Psoas muscle (tissue), 8 donors: ENCODE measurements around the gene PFDN2. TPM values are rescaled to one million over a fixed set of nuclear protein-coding genes. Genes with fewer than 3 reads are reported as not detected.
A peak's percentile ranks its signal among the peaks of the same experiment; 100 is the strongest.

ENCODE experiments used
- ATAC-seq, 4 donors: fragments of 200-7000 bp; cut with Tn5 transposase; one replicate each; pipeline ENCODE4 v1.9.1; 2020; ENCODE audit warnings: moderate library complexity in 3 of 4, mild to moderate bottlenecking in 2 of 4
- DNase-seq, 2 donors: peaks; one replicate each; pipeline ENCODE4 v3.0.0-alpha.2; 2020
- H3K27ac ChIP-seq: fragments of 200-600 bp; one replicate; pipeline ENCODE4 v1.8.0; 2022
- H3K27me3 ChIP-seq, 3 donors: fragments of 200-600 bp in 1 of 3; one replicate each; pipeline versions ENCODE4 v1.6.1 to v1.8.0; 2013 to 2022; ENCODE audit warnings: low read length in 2 of 3, mild to moderate bottlenecking in 2 of 3, moderate library complexity in 1 of 3; ENCODE audit not compliant: insufficient read depth in 3 of 3
- H3K36me3 ChIP-seq, 2 donors: fragments of 200-600 bp in 1 of 2; one replicate each; pipeline versions ENCODE4 v1.6.1 to v1.8.0; 2013 to 2022; ENCODE audit warnings: low read depth in 1 of 2, mild to moderate bottlenecking in 1 of 2, moderate library complexity in 1 of 2; ENCODE audit not compliant: insufficient read depth in 1 of 2
- H3K4me1 ChIP-seq: fragments of 200-600 bp; one replicate; pipeline ENCODE4 v1.8.0; 2022
- H3K4me3 ChIP-seq: fragments of 200-600 bp; one replicate; pipeline ENCODE4 v1.8.0; 2022; ENCODE audit warnings: mild to moderate bottlenecking
- H3K9me3 ChIP-seq: fragments of 200-600 bp; one replicate; pipeline ENCODE4 v1.8.0; 2022
- WGBS, 3 donors: extraction: QIAGEN DNeasy Blood & Tissue Kit; methylation state at CpG; one replicate each; pipeline versions ENCODE4 v1.1.6 to v1.1.7; 2013; 5-methylcytosine and 5-hydroxymethylcytosine counted together
- intact Hi-C, 2 donors: fragments of 100-400 bp; cut with DNase I; formaldehyde crosslinking; loops; one replicate each; pipeline versions ENCODE4 v1.11.0 to v1.14.2; 2022
- polyA plus RNA-seq, 3 donors: library from polyadenylated mRNA; stranded (reverse); fragments of 200-250 nt; gene quantifications; one replicate each; pipeline ENCODE4 v1.2.3, GENCODE V29; 2013
- total RNA-seq, 4 donors: library from RNA; stranded (reverse); fragmentation: NEBNext Ultra II Directional in 2 of 4; extraction: Animal tissue kit (Norgen Biotek cat#: 25700) in 2 of 4; gene quantifications; one replicate each; pipeline versions ENCODE4 v1.2.1 to v1.2.4, GENCODE V29; 2021 to 2023
- TF ChIP-seq, protein P1 (sequence below): fragments of 200-600 bp; IDR thresholded peaks from one replicate; pipeline ENCODE4 v1.8.0; 2022; ENCODE audit warnings: antibody characterized with exemption
- donor health status: healthy with polysubstance abuse.
- donor health status: DM: no; HTN: no; CAD: no; lungs with moderate emphysema.
- donor health status: Bipolar disorder and iron deficiency.
- donor health status: healthy.
- donor health status: DM: yes; HTN: yes; CAD: no.
- donor health status: DM: no; HTN: no; CAD: no.
- donor health status: DM: no; HTN: no; CAD: no.
- donor health status: DM: yes; HTN: yes; CAD: no.

Gene PFDN2
- total and polyA plus RNA-seq, 7 donors, result 60.2 to 759 (median 144) TPM

DNA sequence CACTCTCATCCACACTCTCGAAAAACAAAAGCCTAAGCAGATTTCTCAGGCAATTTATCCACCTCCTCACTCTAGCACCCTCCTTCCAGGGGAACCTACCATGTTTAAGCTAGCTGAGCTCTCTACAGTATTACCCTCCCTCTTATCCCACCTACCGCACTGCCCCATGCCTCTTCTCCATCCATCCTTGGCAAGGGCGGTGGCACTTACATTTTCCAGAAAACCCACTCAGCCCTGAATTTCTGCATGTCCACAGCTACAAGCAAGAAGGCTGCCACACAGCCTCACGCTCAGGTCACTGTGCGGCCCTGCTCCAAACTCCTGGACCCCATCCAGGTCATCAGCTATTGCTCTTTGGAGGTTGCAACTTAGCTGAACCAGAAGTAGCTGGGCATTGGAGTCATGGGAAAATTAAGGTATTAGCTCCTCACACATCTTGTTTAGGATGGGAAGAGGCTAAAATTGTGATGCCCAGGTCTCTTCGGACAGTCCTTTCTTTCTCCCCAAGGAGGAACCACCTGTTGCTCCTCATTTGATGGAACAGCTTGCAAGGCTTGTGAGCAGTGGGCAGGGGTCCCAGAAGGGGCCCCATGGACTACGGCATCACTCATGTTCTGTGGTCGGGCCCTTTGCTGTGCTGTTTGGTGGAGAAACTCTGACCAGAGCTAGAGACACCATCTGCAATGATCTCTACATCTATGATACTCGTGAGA lies 18.6 kb downstream of the PFDN2 start:
- peaks cover 7% of the 10 kb centered on the region for H3K4me1 ChIP-seq
- DNase-seq (peak in 1 of 2 donors; percentile 42), ATAC-seq (peak in 1 of 4 donors; percentile 8)
- H3K36me3 ChIP-seq, result peaks cover 16 to 36% of the 10 kb centered on the region in 2 donors
- no peaks in the 10 kb centered on the region for H3K27me3 ChIP-seq
- WGBS, 3 donors, result 67 to 78% (median 69%) methylated on average over 9 of the region's 9 CpGs
- TF ChIP-seq, protein P1, sequence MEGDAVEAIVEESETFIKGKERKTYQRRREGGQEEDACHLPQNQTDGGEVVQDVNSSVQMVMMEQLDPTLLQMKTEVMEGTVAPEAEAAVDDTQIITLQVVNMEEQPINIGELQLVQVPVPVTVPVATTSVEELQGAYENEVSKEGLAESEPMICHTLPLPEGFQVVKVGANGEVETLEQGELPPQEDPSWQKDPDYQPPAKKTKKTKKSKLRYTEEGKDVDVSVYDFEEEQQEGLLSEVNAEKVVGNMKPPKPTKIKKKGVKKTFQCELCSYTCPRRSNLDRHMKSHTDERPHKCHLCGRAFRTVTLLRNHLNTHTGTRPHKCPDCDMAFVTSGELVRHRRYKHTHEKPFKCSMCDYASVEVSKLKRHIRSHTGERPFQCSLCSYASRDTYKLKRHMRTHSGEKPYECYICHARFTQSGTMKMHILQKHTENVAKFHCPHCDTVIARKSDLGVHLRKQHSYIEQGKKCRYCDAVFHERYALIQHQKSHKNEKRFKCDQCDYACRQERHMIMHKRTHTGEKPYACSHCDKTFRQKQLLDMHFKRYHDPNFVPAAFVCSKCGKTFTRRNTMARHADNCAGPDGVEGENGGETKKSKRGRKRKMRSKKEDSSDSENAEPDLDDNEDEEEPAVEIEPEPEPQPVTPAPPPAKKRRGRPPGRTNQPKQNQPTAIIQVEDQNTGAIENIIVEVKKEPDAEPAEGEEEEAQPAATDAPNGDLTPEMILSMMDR, result no peak
- peak overlapping the region; percentile 76 for H3K4me3 ChIP-seq
- intact Hi-C loops, result loop anchor here (5.0 to 10.0 kb wide), 3 partner anchors 57 to 374 kb away; no protein-coding TSS in a partner anchor
- H3K9me3 ChIP-seq, result no peaks in the 10 kb centered on the region
- no peak overlapping the region for H3K27ac ChIP-seq

DNA sequence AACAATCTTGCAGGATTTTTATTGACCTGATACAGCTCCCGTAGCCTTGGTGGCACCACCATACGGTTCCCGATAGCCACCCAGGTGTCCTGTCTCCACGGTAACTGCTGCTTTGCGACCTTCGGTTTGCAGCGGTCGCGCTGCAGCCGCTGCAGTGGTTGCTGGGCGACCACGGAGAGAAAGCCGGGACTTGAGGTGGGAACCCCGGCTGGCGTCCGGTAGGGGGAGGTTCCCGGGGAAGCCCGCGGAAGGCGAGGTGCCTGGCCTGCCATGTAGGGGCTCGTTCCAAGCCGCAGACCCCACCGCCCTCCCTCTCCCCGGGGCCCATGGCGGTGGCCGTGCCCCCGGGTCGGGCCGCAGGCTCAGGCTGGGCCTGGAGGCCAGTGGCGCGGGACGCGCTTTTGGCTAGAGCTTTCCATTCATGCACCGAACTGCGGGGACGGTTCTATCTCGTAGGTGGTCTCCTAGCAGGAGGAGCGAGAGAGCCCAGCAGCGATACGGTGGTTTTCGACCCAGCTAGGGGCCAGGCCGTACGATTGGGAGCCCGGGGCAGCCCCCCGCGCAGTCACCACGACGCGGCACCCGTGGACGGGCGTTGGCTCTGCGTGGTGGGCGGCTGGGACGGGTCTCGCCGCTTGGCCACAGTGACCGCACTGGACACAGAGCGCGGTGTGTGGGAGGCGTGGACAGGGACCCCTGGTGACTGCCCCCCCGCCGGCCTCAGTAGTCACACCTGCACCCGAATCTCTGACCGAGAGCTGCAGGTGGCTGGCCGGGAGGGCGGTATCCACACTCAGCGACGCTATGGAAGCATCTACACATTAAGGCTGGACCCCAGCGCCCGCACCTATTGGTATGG lies 19.4 kb downstream of the PFDN2 start, which contains the start of gene KLHDC9:
Gene KLHDC9 (plus strand): TSS at position 152 of the 859 bp plus-strand sequence. CDS start 175 bp downstream, at position 327.
- DNase-seq (peak; percentile 66 to 87), ATAC-seq (peak; percentile 76 to 91 (median 85))
- H3K27ac ChIP-seq, result peak within 1 kb of the TSS; percentile 58
- intact Hi-C loops, result loop anchor here (5.0 to 10.0 kb wide), 3 partner anchors 56 to 374 kb away; no protein-coding TSS in a partner anchor
- peak within 1 kb of the TSS; percentile 76 for H3K4me3 ChIP-seq
- no peaks in the 10 kb centered on the region for H3K9me3 ChIP-seq
- TF ChIP-seq, protein P1, result no peak
- peaks cover 13 to 36% of the 10 kb centered on the region in 2 donors for H3K36me3 ChIP-seq
- H3K4me1 ChIP-seq, result peaks cover 7% of the 10 kb centered on the region
- 12 to 15% (median 12%) methylated on average over 60 to 71 of the region's 71 CpGs for WGBS, 3 donors
- no peaks in the 10 kb centered on the region for H3K27me3 ChIP-seq

DNA sequence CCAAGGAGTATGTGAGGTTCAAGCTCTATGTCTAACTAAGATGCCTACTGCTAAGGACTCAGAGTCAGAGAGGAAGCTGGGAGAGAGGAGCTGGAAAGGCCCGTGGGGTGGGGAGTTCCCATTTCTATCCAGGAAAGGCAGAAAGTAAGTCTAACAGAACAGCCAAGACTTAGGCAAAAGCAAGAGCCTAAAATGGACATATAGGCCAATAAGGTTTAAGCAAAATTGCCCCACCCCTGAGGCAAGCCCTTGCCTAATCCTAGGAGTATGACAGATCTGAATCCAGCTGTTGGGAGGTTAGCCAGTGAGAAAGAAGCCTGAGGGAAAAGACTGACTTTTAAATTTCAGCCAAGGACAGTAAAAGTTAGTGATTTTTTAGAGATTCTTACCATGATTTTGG lies 21.3 kb downstream of the PFDN2 start:
- ATAC-seq (peak in 3 of 4 donors; percentile 16 to 22 (median 21)), DNase-seq (peak; percentile 61 to 77)
- 13 to 27% (median 21%) methylated on average over 1 of the region's 1 CpG for WGBS, 3 donors
- no peak overlapping the region for H3K27ac ChIP-seq
- H3K4me3 ChIP-seq, result no peak overlapping the region
- no peaks in the 10 kb centered on the region for H3K27me3 ChIP-seq
- TF ChIP-seq, protein P1, result no peak
- intact Hi-C loops, result loop anchor here (2.0 to 10.0 kb wide), 4 partner anchors 54 to 372 kb away; no protein-coding TSS in a partner anchor
- peaks cover 7% of the 10 kb centered on the region for H3K4me1 ChIP-seq
- H3K9me3 ChIP-seq, result no peaks in the 10 kb centered on the region
- peaks cover 8 to 26% of the 10 kb centered on the region in 2 donors for H3K36me3 ChIP-seq

DNA sequence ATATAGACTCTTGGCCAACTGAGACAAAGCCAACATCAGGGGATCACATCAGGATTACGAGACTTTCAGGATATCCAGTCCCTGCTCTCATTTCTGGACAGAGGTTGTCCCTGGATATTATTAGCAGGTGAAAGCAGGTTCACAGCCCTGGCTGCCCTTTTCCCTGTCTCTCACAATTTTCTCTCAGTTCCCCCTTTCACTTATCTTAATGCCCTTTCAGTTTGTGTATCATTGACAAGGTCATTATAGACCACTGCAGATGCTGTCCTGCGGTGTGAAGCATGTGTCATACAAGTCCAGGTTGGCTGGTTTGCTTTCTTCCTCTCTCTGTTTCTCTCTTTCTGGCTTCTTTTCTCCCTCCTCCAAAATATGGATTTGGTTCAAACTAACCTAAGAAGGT lies 21.8 kb downstream of the PFDN2 start:
- no peaks in the 10 kb centered on the region for H3K9me3 ChIP-seq
- H3K4me3 ChIP-seq, result no peak overlapping the region
- no peak for ATAC-seq
- H3K4me1 ChIP-seq, result peaks cover 7% of the 10 kb centered on the region
- H3K27me3 ChIP-seq, result no peaks in the 10 kb centered on the region
- peak in 1 of 2 donors; percentile 7 for DNase-seq
- no peak overlapping the region for H3K27ac ChIP-seq
- peaks cover 6 to 21% of the 10 kb centered on the region in 2 donors for H3K36me3 ChIP-seq
- intact Hi-C loops, result loop anchor here (2.0 to 10.0 kb wide), 4 partner anchors 54 to 371 kb away; no protein-coding TSS in a partner anchor
- TF ChIP-seq, protein P1, result no peak
- WGBS, 3 donors, result 92 to 93% (median 92%) methylated on average over 2 of the region's 2 CpGs
